ENCODE data around the gene PHYH. TPM values are rescaled to one million over a fixed set of nuclear protein-coding genes. Genes with fewer than 3 reads are reported as not detected.
"Not testable (repeated sequence)": the region's sequence is repeated elsewhere in the genome, so short reads cannot be mapped to it uniquely, and the experiment has no call there.

Gene PHYH
- total RNA-seq, 1 donor from 2014 or later: 20.4 TPM

DNA sequence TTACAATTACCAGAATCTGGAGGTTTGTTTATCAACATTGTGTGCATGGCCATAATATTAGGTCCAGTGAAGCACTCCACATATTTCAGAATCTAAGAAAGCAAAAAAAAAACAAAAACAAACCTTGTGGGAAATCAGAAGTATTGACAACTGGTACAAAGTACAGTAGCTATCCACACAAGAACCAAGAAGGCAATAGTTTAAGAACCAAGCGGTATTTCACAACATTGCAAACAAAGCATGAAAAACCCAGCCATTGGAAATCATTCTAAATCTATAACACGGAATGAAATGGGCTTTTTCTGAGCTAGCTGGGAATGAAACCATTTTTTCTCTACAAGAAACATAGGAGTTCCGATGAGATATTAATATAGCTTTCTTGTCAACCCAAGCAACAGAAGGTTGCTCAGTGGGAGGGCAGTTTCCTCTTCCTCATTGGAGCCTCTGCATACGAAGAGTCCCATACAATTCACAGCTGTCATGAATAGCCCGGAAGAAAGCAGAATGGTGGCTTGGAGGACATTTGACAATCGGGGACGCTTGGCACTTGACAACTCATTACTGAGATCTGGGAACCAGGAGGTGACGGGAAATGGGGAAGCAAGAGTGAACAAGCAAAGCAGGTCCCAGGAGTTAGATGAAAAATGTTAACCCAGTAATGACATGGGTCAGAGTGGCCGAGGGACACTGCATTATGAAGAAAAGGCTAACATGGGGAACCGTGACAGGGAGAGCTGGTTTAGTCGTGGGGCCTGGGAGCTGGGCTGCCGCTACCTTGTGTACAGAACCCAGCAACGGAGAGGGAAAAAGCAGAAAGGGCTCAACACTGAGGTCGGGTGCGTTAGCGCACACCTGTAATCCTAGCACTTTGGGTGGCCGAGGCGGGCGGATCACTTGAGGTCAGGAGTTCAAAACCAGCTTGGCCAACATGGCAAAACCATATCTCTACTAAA lies 7.8 kb downstream of the PHYH start:
- Mint-ChIP-seq H3K27me3 (ENCODE audit: unreplicated experiment) (no peaks in the 10 kb centered on the region), H3K4me3 (ENCODE audit: unreplicated experiment) (no peak overlapping the region), H3K4me1 (ENCODE audit: low read depth, unreplicated experiment) (no peaks in the 10 kb centered on the region), H3K9me3 (ENCODE audit: unreplicated experiment) (no peaks in the 10 kb centered on the region), H3K36me3 (ENCODE audit: unreplicated experiment) (peaks cover 3% of the 10 kb centered on the region), H3K27ac (ENCODE audit: unreplicated experiment) (no peak overlapping the region)
- DNase-seq: no peak
- TF ChIP-seq, protein P1, sequence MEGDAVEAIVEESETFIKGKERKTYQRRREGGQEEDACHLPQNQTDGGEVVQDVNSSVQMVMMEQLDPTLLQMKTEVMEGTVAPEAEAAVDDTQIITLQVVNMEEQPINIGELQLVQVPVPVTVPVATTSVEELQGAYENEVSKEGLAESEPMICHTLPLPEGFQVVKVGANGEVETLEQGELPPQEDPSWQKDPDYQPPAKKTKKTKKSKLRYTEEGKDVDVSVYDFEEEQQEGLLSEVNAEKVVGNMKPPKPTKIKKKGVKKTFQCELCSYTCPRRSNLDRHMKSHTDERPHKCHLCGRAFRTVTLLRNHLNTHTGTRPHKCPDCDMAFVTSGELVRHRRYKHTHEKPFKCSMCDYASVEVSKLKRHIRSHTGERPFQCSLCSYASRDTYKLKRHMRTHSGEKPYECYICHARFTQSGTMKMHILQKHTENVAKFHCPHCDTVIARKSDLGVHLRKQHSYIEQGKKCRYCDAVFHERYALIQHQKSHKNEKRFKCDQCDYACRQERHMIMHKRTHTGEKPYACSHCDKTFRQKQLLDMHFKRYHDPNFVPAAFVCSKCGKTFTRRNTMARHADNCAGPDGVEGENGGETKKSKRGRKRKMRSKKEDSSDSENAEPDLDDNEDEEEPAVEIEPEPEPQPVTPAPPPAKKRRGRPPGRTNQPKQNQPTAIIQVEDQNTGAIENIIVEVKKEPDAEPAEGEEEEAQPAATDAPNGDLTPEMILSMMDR (IDR thresholded peaks at IDR 0.05; ENCODE audit: partially characterized antibody, unreplicated experiment): no peak

DNA sequence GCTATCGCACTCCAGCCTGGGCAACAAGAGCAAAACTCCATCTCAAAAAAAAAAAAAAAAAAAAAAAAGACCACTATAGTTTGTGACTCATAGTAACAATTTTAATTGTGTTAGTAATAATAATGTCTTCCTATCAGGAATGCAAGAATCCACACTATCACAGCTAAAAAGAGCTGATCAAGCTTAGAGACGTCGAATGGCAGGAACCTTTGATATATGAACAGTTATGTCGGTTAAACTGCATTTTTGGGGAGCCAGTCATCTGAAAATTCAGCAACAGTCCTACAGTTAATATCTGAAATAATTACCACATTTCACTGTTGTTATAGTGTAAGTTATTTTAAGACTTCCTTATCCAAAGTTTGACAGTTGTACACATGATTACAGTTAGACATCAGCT lies 8.8 kb downstream of the PHYH start:
- H3K27me3 Mint-ChIP-seq (ENCODE audit: unreplicated experiment): no peaks in the 10 kb centered on the region
- no peaks in the 10 kb centered on the region for H3K9me3 Mint-ChIP-seq (ENCODE audit: unreplicated experiment)
- H3K27ac Mint-ChIP-seq (ENCODE audit: unreplicated experiment): no peak overlapping the region
- H3K4me3 Mint-ChIP-seq (ENCODE audit: unreplicated experiment): no peak overlapping the region
- H3K36me3 Mint-ChIP-seq (ENCODE audit: unreplicated experiment): peaks cover 3% of the 10 kb centered on the region
- DNase-seq: no peak
- TF ChIP-seq, protein P1 (IDR thresholded peaks at IDR 0.05; ENCODE audit: partially characterized antibody, unreplicated experiment): no peak
- H3K4me1 Mint-ChIP-seq (ENCODE audit: low read depth, unreplicated experiment): no peaks in the 10 kb centered on the region

DNA sequence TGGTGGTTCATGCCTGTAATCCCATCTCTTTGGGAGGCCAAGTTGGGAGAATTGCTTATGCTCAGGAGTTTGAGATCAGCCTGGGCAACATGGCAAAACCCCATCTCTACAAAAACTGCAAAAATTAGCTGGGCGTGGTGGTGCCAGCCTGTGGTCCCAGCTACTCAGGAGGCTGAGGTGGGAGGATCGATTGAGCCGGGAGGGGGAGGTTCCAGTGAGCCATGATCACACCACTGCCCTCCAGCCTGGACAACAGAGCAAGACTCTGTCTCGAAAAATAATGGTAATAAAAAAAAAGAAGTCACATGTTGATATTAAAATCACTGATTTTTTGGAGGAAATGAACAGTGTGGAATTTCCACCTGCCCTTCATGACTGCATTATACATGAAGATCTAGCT lies 15.8 kb downstream of the PHYH start:
- Mint-ChIP-seq H3K36me3 (ENCODE audit: unreplicated experiment) (no peaks in the 10 kb centered on the region), H3K27ac (ENCODE audit: unreplicated experiment) (no peak overlapping the region), H3K4me3 (ENCODE audit: unreplicated experiment) (no peak overlapping the region), H3K27me3 (ENCODE audit: unreplicated experiment) (no peaks in the 10 kb centered on the region), H3K4me1 (ENCODE audit: low read depth, unreplicated experiment) (no peaks in the 10 kb centered on the region), H3K9me3 (ENCODE audit: unreplicated experiment) (peaks cover 2% of the 10 kb centered on the region)
- no peak for DNase-seq
- TF ChIP-seq, protein P1 (IDR thresholded peaks at IDR 0.05; ENCODE audit: partially characterized antibody, unreplicated experiment): no peak

DNA sequence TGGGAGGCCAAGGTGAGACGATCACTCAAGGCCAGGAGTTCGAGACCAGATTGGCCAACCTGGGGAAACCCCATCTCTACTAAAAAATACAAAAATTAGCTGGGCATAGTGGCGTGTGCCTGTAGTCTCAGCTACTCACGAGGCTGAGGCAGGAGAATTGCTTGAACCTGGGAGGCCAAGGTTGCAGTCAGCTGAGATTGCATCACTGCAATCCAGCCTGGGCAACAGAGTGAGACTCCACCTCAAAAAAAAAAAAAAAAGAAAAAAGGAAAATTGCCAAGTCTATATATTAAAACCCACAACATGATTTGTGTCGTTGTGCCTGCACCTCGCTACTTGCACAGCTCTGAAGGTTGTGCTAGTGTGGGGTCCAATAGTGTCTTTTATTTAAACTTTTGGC lies 17.5 kb downstream of the PHYH start:
- DNase-seq; H3K9me3 Mint-ChIP-seq (ENCODE audit: unreplicated experiment); H3K4me3 Mint-ChIP-seq (ENCODE audit: unreplicated experiment); H3K27ac Mint-ChIP-seq (ENCODE audit: unreplicated experiment); H3K36me3 Mint-ChIP-seq (ENCODE audit: unreplicated experiment); H3K4me1 Mint-ChIP-seq (ENCODE audit: low read depth, unreplicated experiment); H3K27me3 Mint-ChIP-seq (ENCODE audit: unreplicated experiment): not testable (repeated sequence)

DNA sequence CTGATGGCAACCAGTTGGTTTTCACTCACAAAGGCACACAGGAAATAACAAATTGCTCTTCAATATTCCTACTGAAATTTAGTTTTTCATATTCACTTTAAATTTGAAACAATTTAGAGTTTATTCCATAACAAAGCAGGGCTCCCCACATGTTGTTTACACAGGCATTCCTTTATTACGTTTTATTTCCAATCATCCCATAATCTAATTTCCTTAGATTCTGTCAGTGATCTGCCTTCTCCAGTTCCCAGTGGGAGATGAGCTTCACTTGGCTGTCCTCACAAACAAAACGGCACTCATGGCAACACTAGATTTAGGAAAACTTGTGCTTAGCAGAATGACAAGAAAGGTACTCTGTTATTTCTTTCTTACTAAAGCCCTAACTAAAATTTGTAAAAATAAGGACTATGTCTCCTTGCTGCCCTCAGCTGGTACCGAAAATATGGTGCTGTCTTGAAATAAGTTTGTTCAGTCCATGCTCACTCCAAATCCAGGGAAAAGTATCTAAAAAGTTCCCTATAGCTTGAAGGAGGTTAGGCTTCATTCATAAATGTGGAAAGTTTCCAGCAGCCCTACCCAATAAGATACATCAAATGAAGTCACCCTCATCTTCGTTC lies 23.0 kb downstream of the PHYH start:
- Mint-ChIP-seq H3K9me3 (ENCODE audit: unreplicated experiment) (no peaks in the 10 kb centered on the region), H3K4me3 (ENCODE audit: unreplicated experiment) (no peak overlapping the region), H3K27ac (ENCODE audit: unreplicated experiment) (no peak overlapping the region), H3K4me1 (ENCODE audit: low read depth, unreplicated experiment) (peaks cover 9% of the 10 kb centered on the region), H3K27me3 (ENCODE audit: unreplicated experiment) (peaks cover 2% of the 10 kb centered on the region), H3K36me3 (ENCODE audit: unreplicated experiment) (no peaks in the 10 kb centered on the region)
- DNase-seq: no peak
- TF ChIP-seq, protein P1 (IDR thresholded peaks at IDR 0.05; ENCODE audit: partially characterized antibody, unreplicated experiment): no peak

DNA sequence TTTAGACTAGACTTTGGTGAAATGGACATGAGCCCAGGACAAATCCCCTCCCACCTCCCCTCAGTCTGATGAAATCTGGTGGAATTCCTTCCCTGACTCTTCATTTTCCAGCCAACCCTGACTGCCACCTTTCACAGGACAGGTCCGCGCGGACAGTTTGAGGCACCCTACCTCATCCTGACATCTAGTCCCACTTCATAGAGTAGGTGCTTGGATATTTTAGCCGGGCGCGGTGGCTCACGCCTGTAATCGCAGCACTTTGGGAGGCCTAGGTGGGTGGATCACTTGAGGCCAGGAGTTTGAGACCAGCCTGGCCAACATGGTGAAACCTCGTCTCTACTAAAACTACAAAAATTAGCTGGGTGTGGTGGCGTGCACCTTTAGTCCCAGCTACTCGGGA lies 23.7 kb downstream of the PHYH start:
- not testable (repeated sequence) for DNase-seq; H3K27me3 Mint-ChIP-seq (ENCODE audit: unreplicated experiment); H3K9me3 Mint-ChIP-seq (ENCODE audit: unreplicated experiment); H3K27ac Mint-ChIP-seq (ENCODE audit: unreplicated experiment); H3K4me3 Mint-ChIP-seq (ENCODE audit: unreplicated experiment); H3K36me3 Mint-ChIP-seq (ENCODE audit: unreplicated experiment)
- peaks cover 16% of the 10 kb centered on the region for H3K4me1 Mint-ChIP-seq (ENCODE audit: low read depth, unreplicated experiment)
